GM12891 (cell line): Measurements from ENCODE around the gene CLEC20A.

Experiments used
- DNase-seq: peaks from one replicate; pipeline ENCODE4 v3.0.0; 2011; ENCODE audit warnings: low spot score; ENCODE audit not compliant: insufficient read length
- FAIRE-seq: peaks from 2 replicates; lab custom pipeline; 2011; peaks lifted over from hg19 to GRCh38; lab: Jason Lieb, UNC
- PAX5 ChIP-seq: IDR thresholded peaks from 2 replicates; pipeline ENCODE4 v1.6.1; 2011; ENCODE audit warnings: low read length, moderate library complexity, mild to moderate bottlenecking; ENCODE audit not compliant: insufficient read depth, severe bottlenecking
- POLR2A ChIP-seq: IDR thresholded peaks from 2 replicates; pipeline ENCODE4 v1.6.1; 2011; ENCODE audit warnings: low read depth, low read length, control low read depth
- POLR2AphosphoS5 ChIP-seq: IDR thresholded peaks from 2 replicates; pipeline ENCODE4 v1.6.1; 2011; ENCODE audit warnings: low read depth, low read length, control low read depth
- POU2F2 ChIP-seq: IDR thresholded peaks from 2 replicates; pipeline ENCODE4 v1.6.1; 2011; ENCODE audit warnings: low read depth, mild to moderate bottlenecking, control low read depth, low read length, moderate library complexity
- SPI1 ChIP-seq: IDR thresholded peaks from 2 replicates; pipeline ENCODE4 v1.6.1; 2011; ENCODE audit warnings: low read depth, low read length, control low read depth
- TAF1 ChIP-seq: IDR thresholded peaks from 2 replicates; pipeline ENCODE4 v1.6.1; 2011; ENCODE audit warnings: low read depth, low read length, control low read depth

The CLEC20A gene

GRCh38 chr1:178450871-178451270 is 45.9 kb downstream of the CLEC20A start:
- FAIRE-seq (no peak), DNase-seq (no peak)
- no peak for TF ChIP-seq SPI1
- no peak for TF ChIP-seq POLR2AphosphoS5
- TF ChIP-seq PAX5 = no peak
- TF ChIP-seq TAF1 = no peak
- TF ChIP-seq POLR2A = no peak
- TF ChIP-seq POU2F2 = no peak

- no peak for TF ChIP-seq POU2F2
- FAIRE-seq (no peak), DNase-seq (no peak)
Measured at GRCh38 chr1:178442925-178443324, 53.8 kb downstream of the CLEC20A start.

- FAIRE-seq (no peak), DNase-seq (no peak)
- TF ChIP-seq POLR2A (no peak), SPI1 (no peak), POU2F2 (no peak), TAF1 (no peak), PAX5 (no peak), POLR2AphosphoS5 (no peak)
Measured at GRCh38 chr1:178438432-178438831, 58.3 kb downstream of the CLEC20A start.

GRCh38 chr1:178436899-178437298 is 59.9 kb downstream of the CLEC20A start:
- DNase-seq (no peak), FAIRE-seq (no peak)
- TF ChIP-seq PAX5 (no peak), TAF1 (no peak)

- no peak for FAIRE-seq
- TF ChIP-seq POLR2AphosphoS5 = no peak
- DNase-seq = no peak
Measured at GRCh38 chr1:178434899-178435435, 61.8 kb downstream of the CLEC20A start.

- no peak for FAIRE-seq
- TF ChIP-seq POLR2AphosphoS5 (no peak), TAF1 (no peak), PAX5 (no peak), POLR2A (no peak), POU2F2 (no peak), SPI1 (no peak)
- no peak for DNase-seq
Measured at GRCh38 chr1:178434360-178434759, 62.4 kb downstream of the CLEC20A start.
